GM04504 (cell line): Measurements from ENCODE around the gene EEFSEC.

Experiments
- DNase-seq: peaks from one replicate; pipeline ENCODE4 v3.0.0-alpha.2; 2012; ENCODE audit warnings: low read depth

Gene EEFSEC

DNA sequence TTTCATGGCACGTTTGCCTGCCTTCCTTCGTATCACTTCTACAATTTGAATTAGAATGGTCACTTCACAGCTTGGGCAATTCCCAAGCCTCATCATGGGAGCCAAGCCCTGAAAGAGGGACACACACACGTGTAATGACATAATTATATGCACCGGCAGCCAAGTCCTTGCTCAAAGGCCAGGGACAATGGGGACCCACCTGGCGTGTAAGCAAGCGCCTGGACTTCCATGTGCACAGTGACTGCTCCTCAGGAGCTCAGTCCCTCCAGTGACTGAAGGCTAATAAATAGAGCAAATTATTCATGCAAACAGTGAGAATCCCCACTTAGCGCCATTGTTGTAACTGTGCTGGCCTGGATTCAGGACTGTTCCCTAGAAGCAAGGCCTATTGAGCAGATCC lies 198.3 kb downstream of the EEFSEC start:
- no peak for DNase-seq

GRCh38 chr3:128352326-128352725 lies 199.0 kb downstream of the EEFSEC start:
- DNase-seq: no peak

DNA sequence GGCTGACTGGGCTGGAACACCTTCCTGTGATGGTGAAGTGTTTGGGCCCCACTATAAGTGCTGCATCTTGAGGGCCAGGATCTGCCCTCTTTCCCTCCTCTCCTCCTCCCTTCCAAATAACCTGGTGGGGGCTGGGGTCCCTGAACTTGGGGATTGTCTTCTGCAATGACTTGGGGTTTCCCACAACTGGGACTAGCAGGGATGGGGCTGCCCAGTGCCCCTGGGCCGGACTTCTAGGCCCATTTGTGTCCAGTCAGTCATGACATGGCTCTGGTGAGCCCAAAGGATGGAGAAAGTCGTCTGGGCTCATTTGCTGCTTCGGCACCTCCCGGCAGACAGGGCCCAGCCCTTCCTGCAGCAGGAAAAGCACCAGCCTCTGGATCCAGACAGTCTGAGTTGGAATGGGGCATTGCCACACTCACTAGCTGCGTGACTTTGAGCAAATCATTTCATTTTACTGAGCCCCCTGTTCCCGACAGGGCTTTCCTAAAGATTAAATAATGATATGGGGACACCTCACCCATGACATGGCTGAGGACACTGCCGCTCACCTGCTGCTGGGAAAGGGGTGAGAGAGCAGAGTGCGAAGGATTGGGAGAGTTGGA lies 200.2 kb downstream of the EEFSEC start:
- DNase-seq: no peak

- no peak for DNase-seq
These were observed 200.9 kb downstream of the EEFSEC start for GRCh38 chr3:128353991-128354687.

GRCh38 chr3:128354788-128355542 lies 201.7 kb downstream of the EEFSEC start:
- no peak for DNase-seq

DNA sequence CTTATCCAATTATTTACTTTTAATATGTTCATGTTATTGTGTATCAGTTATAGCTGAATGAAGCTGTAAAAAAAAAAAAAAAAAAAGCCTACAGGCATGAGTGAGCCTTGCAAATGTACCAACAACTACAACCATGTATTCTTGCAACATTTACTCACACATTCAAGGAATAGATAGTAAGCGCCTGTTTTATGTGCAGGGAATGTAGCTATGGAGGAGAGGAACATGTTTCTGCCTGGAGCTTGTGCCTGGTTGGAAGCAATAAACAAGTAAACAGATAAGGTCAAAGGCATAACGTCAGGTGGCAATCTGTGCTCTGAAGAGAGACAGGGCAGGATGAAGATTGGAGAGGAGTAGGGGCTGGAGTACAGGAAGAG lies 202.2 kb downstream of the EEFSEC start:
- DNase-seq: no peak

- no peak for DNase-seq
These were observed 203.5 kb downstream of the EEFSEC start for GRCh38 chr3:128356822-128357221.

DNA sequence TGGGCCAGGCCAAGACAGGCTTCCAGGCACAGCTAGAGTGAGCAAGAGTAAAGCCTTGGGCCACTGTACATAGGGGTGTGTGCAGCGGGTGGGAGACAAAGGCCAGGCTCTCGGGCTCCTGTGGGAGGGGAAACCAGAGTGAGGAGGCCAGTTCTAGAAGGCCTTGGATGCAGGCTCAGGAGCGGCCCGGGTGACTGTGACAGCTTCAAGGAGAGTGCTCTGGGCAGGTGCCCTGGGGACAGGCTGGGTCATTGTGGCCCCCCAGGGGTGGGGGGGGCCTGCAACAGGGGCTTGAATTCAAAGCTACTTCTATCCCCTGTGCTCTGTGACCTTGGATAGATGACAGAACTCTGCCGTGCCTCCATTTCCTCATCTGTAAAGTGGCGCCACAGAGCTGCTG lies 204.3 kb downstream of the EEFSEC start:
- DNase-seq: no peak

DNA sequence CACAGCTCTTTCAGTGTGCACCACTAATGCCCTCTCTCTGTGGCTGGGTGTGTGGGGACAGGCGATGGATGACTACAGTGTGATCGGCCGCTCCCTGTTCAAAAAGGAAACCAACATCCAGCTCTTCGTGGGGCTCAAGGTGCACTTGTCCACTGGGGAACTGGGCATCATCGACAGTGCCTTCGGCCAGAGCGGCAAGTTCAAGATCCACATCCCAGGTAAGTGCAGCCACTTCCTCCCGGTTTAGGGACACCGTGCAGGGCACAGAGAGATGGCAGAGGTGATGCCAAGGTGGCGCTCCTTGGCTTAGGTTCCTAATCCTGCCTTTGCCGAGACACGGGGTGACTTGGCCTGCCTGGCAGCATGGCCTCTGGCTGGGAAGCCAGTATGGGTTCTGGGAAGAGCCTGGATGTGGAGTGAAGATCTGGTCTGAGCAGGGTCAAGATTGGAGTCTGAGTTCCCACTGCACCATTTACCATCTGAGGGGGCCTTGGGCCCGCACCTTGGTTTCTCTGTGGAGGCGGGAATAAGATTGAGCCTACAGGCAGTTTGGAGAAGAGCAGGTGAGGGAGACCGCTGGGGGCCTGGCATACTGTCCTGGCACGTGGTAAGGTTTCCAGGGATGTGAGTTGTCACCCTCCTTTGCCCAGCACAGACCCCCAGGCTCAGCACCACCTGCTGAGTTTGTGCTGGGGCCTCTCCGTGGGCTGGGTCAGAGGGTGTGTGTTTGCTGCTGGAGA lies 205.0 kb downstream of the EEFSEC start:
- no peak for DNase-seq

GRCh38 chr3:128359060-128359664 lies 205.9 kb downstream of the EEFSEC start:
- no peak for DNase-seq

- no peak for DNase-seq
These were observed 206.8 kb downstream of the EEFSEC start for GRCh38 chr3:128359846-128360642.

DNA sequence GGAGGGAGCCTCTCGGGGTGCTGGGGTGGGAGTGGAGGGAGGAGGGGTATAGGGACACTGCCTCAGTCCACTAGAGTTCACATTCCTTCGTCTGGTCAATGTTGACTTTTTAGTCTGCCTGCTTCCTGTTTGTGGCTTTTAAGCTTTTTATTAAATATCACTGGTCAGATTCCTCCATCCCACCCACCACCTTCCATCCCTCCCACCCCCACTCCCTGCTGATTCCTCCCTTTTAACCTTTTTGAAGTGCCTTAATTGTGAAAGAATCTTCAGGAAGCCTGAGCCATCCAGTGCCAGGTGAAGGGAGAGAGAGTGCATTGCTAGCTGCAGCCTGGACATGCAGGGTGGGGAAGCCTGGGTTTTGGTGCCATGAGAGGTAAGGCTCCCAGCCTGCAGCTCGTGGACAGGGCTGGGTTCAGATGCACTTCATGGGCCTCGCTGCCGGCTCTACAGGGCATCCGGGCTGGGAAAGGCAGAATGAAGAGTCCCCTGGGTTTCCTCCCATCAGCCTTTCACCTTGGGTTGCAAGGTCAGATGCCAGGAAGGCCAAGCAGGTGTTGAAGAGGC lies 207.5 kb downstream of the EEFSEC start:
- no peak for DNase-seq

DNA sequence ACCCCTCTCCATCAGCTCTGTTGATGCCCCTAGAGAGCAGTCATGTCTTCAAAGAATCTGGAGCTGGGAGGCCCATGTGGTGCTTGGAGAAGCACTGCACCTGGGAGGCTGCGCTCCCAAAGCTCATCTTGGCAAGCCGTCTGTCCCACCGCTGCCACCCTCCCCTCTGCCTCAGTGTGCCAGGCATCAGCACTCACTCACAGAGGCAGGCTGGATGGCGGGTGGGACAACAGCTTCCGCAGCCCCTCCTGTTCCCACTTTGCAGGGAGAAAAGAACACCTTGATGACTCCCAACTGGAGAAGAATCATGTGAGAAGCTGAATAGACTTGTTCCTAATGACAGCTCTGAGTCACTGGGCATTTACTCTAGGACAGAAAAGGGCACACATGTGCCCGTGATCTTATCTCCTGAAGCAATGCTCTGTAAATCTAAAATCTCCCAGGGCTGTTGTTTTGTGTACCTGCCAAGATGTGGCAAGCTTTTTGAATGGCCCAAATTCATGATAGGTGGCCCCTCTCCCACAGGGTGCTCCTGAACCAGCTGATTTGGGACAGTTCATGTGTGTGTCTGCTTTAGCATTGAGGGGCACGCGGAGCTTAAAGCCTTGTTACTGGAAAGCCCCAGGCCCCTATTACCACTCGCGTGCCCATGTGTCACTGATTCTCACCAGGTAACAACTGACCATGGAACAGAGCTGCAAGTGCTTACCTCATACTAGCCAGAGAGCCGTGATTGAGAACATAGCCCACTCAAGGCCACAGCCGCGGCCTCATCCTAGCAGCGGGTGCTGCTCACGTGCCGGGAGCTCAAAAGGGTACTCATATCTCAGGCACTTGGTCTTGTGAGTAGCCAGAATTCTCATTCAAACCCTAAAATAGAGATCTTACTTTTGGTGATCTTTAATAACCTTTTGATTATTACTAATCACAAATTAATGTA lies 209.0 kb downstream of the EEFSEC start:
- DNase-seq: no peak

DNA sequence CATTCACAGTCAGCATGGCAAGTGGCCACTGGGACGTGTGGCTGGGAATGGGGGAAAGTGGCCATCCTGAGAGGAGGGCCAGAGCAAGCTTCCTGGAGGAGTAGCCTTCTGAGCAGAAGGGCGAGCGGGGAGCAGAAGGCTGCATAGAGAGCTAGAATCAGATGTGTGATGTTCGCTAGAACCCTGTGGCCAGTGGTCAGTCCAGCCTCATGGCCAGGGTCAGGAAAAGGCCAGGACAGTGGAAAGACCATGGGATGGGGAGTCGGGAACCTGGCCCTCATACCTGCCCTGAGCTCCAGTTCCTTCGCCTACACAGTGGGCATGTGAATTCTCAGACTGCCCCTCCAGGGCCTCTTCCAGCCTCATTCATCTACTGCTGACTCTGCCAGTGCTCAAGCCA lies 211.0 kb downstream of the EEFSEC start:
- DNase-seq: no peak

GRCh38 chr3:128364808-128365360 lies 211.6 kb downstream of the EEFSEC start:
- DNase-seq: no peak

DNA sequence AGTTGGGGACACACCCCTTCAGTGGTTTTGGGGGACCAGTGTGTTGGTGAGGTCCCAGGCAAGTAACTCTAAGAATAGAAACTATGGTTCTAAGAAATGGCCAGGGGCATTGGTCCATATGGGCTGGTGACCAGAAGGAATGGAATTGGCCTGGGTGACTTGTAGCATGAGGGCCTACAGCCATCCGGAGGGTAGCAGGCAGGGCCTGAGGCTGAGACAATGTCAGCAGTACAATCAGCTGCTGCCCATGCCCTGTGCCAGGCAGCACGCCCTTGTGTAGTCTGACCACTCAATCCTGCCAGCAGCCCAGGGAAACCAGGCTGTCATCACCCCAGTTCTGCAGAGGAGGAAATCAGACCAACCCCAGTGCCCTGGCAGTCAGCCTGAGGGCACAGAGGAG lies 212.9 kb downstream of the EEFSEC start:
- DNase-seq: no peak

DNA sequence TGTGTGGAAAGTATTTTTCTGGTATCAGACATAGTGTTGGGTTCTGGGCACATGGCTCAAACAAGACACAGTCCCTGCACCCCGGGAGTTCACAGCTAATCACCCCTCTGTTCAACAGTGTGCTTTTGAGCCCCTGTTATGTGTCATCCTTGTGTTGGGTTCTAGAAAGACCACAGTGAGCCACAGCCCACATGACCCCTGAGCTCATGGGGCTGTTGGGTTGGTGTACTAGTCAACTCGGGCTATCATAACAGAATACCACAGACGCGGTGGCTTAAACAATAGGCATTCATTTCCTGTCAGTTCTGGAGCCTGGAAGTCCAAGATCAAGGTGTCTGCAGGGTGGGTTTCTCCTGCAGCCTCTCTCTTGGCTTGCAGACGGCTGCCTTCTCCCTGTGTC lies 213.4 kb downstream of the EEFSEC start:
- no peak for DNase-seq

DNA sequence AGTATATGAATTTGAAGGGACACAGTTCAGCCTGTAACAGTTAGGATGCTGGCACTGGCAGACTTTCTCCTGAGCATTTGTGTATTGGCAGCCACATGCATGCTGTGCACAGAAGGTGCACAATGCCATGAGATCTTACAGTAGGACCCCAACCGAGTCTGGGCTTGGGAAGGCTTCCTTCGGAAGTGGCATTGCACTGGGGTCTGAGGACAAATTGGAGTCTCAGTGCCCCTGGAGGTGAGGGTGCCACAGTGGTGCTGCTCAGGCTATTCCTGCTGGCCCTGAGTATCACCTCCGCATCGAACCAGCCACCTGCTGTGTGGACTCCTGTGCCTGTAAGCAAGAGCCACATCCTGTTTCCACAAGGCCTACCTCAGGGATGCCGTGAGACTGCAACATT lies 213.9 kb downstream of the EEFSEC start:
- no peak for DNase-seq

GRCh38 chr3:128367761-128368160 lies 214.5 kb downstream of the EEFSEC start:
- DNase-seq: no peak

DNA sequence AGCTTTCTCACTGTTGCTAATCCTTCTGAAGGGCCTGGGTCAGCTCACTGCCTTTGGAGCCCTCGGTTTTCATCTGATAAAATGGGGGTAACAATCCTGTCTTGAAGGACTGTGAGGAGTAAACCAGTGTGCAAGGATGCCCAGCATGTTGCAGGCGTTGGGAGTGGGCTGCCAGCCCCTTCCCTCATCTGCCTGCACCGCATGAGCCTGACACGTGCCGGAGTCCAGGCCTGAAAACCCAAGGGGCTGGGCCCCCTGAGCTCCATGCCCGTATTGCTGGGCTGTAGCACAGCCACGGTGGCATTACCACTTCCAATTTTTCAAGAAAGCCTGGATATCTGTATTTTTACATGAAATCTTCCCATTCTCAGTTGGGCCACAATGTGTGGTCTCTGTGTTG lies 215.3 kb downstream of the EEFSEC start:
- no peak for DNase-seq
